Chondrocyte (in vitro differentiated cells): ENCODE data around the gene NUMBL. TPM values are rescaled to one million over a fixed set of nuclear protein-coding genes. Genes with fewer than 3 reads are reported as not detected.

Experiments
- DNase-seq: peaks from one replicate; pipeline ENCODE4 v3.0.0; 2021; ENCODE audit warnings: mixed read lengths, low spot score
- H3K27ac Mint-ChIP-seq: one replicate; pipeline ENCODE4 v1.8.0; 2021; ENCODE audit warnings: mild to moderate bottlenecking, moderate library complexity, mixed read lengths; ENCODE audit not compliant: unreplicated experiment
- H3K27me3 Mint-ChIP-seq: 2 replicates; pipeline ENCODE4 v1.8.0; 2021; ENCODE audit warnings: low read depth, mixed read lengths
- H3K36me3 Mint-ChIP-seq: 2 replicates; pipeline ENCODE4 v1.8.0; 2021; ENCODE audit warnings: low read depth, mixed read lengths
- H3K4me1 Mint-ChIP-seq: 2 replicates; pipeline ENCODE4 v1.8.0; 2021; ENCODE audit warnings: low read depth, mild to moderate bottlenecking, mixed read lengths
- H3K4me3 Mint-ChIP-seq: one replicate; pipeline ENCODE4 v1.8.0; 2021; ENCODE audit warnings: mild to moderate bottlenecking, moderate library complexity, mixed read lengths; ENCODE audit not compliant: unreplicated experiment
- H3K9me3 Mint-ChIP-seq: 2 replicates; pipeline ENCODE4 v1.8.0; 2021; ENCODE audit warnings: low read depth, mixed read lengths
- CTCF ChIP-seq: fragments of 200-600 bp; sonication (generic); IDR thresholded peaks from 2 replicates; pipeline ENCODE4 v1.5.0; 2021; ENCODE audit warnings: antibody characterized with exemption, mild to moderate bottlenecking, moderate library complexity
- total RNA-seq: library from RNA; stranded (reverse); gene quantifications from 3 replicates; pipeline ENCODE4 v1.2.1, GENCODE V29; 2021

Gene NUMBL
- total RNA-seq, 1 donor from 2014 or later = 121 TPM

DNA sequence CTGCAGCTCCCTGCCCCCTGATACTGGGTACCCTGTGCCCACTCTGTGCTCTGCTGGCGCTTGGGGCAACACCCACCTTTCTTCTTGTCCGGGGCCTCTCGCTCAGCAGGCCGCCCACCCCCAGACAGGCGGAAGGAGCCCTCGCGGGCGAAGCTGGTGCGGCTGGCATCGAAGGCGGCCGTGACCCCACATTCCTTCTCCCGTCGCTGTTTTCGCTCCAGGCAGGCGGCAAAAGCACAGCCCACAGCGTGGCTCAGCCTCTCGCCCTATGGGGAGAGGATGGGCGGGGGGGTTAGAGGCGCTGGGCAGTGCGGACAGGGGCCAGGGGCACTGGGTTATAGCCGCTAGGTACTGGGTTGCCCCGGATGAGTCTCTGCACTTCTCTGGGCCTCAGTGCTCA, 13.3 kb downstream of the NUMBL start:
- H3K27me3 Mint-ChIP-seq = no peaks in the 10 kb centered on the region
- peaks cover 20% of the 10 kb centered on the region for H3K36me3 Mint-ChIP-seq

GRCh38 chr19:40674291-40674690, 16.2 kb downstream of the NUMBL start:
- Mint-ChIP-seq H3K27me3 (no peaks in the 10 kb centered on the region), H3K27ac (no peak overlapping the region), H3K9me3 (no peaks in the 10 kb centered on the region), H3K36me3 (peaks cover 31% of the 10 kb centered on the region), H3K4me1 (no peaks in the 10 kb centered on the region), H3K4me3 (no peak overlapping the region)
- TF ChIP-seq CTCF = no peak
- DNase-seq = no peak

More for the DNA sequence above, 13.3 kb downstream of the NUMBL start:
- DNase-seq = no peak
- H3K4me3 Mint-ChIP-seq = no peak overlapping the region
- H3K9me3 Mint-ChIP-seq = no peaks in the 10 kb centered on the region
- no peak for TF ChIP-seq CTCF
- H3K4me1 Mint-ChIP-seq = no peaks in the 10 kb centered on the region
- H3K27ac Mint-ChIP-seq = no peak overlapping the region

DNA sequence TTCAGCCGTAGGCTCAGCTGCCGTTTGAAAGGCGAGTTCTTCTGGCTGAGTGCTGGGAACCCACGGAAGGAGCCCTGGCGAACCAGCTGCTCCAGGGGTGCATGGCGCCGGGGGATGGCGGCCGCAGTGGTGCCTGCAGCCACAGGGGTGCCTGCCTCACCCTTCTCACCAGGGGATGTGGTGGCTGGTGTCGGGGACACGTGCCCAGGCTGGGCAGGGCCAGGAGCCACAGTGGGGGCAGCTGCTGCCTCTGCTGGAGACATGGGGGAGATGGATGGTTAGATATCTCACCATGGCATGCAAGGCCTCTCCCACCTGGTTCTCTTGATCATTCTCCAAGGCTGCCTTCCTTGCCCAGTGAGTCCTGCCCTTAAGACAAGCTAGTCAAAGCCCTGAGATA, 17.1 kb downstream of the NUMBL start:
- no peak for TF ChIP-seq CTCF
- Mint-ChIP-seq H3K4me3 (no peak overlapping the region), H3K9me3 (no peaks in the 10 kb centered on the region), H3K27ac (no peak overlapping the region), H3K4me1 (no peaks in the 10 kb centered on the region), H3K36me3 (peaks cover 33% of the 10 kb centered on the region), H3K27me3 (no peaks in the 10 kb centered on the region)
- no peak for DNase-seq

DNA sequence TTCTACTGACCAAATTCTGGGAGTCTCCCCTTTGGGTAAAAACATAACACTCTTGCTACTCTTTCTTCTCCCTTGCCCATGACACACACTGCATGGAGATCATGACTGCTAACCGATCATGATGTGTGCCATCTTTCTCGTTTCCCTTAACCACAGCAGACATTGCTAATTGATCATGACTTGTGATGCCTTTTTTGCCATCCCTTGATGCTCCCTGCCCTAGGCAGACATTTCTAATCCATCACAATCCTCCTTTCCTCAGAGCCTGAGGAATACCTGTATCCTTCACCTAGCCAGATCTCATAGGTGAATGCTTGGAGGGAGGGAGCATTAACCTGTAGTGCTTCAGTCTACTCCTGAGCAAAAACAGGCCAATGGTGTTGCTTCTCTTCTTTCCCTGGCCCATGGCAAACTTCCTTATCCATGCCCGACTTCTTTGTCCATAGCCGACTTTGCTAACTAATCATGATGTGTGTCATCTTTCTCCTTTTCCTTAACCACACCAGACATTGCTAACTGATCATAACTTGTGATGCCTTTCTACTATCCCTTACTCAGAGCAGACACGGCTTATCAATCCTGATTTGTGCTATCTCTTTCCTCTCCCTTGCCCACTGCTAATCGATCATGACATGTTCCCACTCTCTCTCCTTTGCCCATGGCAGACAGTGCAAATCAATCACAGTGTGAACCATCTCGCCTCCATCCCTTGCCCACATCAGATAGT, 17.7 kb downstream of the NUMBL start:
- H3K4me3 Mint-ChIP-seq = no peak overlapping the region
- H3K36me3 Mint-ChIP-seq = peaks cover 32% of the 10 kb centered on the region
- no peak for TF ChIP-seq CTCF
- H3K27ac Mint-ChIP-seq = no peak overlapping the region
- no peak for DNase-seq
- H3K27me3 Mint-ChIP-seq = no peaks in the 10 kb centered on the region
- H3K4me1 Mint-ChIP-seq = no peaks in the 10 kb centered on the region
- no peaks in the 10 kb centered on the region for H3K9me3 Mint-ChIP-seq

DNA sequence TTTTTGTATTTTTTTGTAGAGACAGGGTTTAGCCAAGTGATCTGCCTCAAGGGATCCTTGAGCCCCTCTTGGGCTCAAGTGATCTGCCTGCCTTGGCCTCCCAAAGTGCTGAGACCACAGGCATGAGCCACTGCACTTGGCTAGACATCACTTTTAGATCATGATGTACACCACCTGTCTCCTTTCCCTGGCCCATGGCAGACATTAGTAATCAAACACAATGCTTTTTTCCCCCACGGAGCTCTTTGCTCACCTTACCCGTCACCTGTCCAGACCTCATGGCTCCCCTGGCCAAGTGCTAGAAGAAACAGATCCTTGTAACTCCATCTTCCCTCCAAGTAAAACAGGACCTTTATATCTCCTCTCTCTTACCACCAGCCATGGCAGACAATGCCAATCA, 18.4 kb downstream of the NUMBL start:
- peaks cover 27% of the 10 kb centered on the region for H3K36me3 Mint-ChIP-seq
- peaks cover 1% of the 10 kb centered on the region for H3K4me1 Mint-ChIP-seq
- TF ChIP-seq CTCF = no peak
- no peak for DNase-seq
- H3K27me3 Mint-ChIP-seq = no peaks in the 10 kb centered on the region
- H3K27ac Mint-ChIP-seq = no peak overlapping the region
- H3K9me3 Mint-ChIP-seq = no peaks in the 10 kb centered on the region
- H3K4me3 Mint-ChIP-seq = no peak overlapping the region
